Gastrocnemius medialis (tissue), 4 donors: ENCODE results near the gene MAGED2.

Experiments
- POLR2A ChIP-seq, 2 donors: fragments of 450-650 bp; IDR thresholded peaks; one replicate each; pipeline ENCODE4 v1.6.1; 2017; ENCODE audit warnings: antibody characterized with exemption in 2 of 2, mild to moderate bottlenecking in 2 of 2, moderate library complexity in 2 of 2
- TF ChIP-seq, protein P1 (sequence below), 5 experiments: fragments of 450-650 bp in 3 of 5; fragments of 200-600 bp in 2 of 5; sonication (generic) in 2 of 5; IDR thresholded peaks in 4 of 5; conservative IDR thresholded peaks in 1 of 5; 1 replicate in 4 of 5; 2 replicates in 1 of 5; pipeline ENCODE4 v1.5.1; 2016 to 2019; ENCODE audit warnings: antibody characterized with exemption in 5 of 5, mild to moderate bottlenecking in 3 of 5, moderate library complexity in 3 of 5

GRCh38 chrX:54824195-54824594 lies 16.6 kb downstream of the MAGED2 start:
- TF ChIP-seq, protein P1, sequence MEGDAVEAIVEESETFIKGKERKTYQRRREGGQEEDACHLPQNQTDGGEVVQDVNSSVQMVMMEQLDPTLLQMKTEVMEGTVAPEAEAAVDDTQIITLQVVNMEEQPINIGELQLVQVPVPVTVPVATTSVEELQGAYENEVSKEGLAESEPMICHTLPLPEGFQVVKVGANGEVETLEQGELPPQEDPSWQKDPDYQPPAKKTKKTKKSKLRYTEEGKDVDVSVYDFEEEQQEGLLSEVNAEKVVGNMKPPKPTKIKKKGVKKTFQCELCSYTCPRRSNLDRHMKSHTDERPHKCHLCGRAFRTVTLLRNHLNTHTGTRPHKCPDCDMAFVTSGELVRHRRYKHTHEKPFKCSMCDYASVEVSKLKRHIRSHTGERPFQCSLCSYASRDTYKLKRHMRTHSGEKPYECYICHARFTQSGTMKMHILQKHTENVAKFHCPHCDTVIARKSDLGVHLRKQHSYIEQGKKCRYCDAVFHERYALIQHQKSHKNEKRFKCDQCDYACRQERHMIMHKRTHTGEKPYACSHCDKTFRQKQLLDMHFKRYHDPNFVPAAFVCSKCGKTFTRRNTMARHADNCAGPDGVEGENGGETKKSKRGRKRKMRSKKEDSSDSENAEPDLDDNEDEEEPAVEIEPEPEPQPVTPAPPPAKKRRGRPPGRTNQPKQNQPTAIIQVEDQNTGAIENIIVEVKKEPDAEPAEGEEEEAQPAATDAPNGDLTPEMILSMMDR (IDR thresholded peaks at IDR 0.05 in 4 of 5, conservative IDR thresholded peaks at IDR 0.05 in 1 of 5): no peak
- TF ChIP-seq POLR2A (IDR thresholded peaks at IDR 0.05): no peak
